Fibroblast of upper back skin (primary cell): ENCODE results near the gene SNN.
A peak's percentile ranks its signal among the peaks of the same experiment; 100 is the strongest.

Experiments used
- DNase-seq: peaks from one replicate; pipeline ENCODE4 v3.0.0-alpha.2; 2013

Gene SNN

DNA sequence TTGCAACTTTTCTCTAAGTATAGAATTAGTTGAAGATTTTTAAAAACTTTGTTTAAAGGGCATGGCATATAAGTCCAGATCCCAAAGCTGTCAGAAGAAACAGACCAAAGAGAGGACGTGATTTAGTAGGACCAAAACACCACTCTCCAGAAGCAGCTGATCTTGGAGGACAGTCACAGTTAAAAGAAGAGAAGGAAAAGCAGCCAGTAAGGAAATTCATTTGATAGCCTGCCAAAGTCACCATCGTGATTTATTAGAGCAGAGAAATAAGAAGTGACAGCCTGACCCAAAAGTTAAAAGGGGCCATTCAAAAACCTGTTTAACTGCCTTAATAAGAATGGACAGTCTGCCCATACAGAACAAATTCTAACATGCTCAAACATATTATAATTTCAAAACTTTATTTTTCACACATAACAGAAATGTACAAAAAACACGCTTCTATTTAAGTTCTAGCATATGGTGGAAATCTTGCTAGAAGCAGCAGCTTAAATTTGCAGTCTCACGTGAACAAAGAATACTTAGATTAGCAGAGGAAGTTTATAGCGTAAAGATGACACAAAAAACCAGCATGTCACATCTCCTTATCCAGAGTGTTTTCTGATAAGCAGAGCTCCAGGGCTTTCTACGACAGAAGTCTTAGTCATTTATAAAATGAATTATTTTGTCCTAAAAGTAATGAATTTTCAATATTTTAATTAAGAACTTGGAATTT, 37.2 kb downstream of the SNN start:
- no peak for DNase-seq

DNA sequence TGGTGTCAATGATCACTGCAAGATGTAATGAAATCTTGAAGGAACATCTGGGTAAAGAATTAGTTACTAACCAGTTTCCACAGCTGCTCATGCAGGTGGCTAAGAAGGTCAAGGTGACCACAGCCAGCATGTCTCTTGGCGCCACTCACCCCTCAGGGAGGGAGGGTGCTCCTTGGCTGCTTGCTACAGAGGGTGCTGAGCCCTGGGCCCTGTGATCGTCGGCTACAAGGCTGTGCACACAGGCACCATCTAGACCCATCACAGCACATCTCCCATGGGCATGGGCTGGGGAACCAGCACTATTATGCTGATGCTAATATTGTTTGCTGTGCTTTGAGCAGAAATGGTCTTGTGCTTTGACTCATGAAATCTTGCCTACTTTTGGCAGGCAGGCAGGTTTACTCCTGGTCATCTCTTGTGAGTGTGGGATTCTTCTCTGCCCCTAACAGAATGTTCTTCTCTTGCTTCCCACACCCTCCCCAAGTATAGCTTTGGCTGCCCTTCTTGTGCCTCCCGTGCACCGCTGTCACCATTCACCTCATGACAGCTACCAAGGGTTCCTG, 38.0 kb downstream of the SNN start:
- no peak for DNase-seq

DNA sequence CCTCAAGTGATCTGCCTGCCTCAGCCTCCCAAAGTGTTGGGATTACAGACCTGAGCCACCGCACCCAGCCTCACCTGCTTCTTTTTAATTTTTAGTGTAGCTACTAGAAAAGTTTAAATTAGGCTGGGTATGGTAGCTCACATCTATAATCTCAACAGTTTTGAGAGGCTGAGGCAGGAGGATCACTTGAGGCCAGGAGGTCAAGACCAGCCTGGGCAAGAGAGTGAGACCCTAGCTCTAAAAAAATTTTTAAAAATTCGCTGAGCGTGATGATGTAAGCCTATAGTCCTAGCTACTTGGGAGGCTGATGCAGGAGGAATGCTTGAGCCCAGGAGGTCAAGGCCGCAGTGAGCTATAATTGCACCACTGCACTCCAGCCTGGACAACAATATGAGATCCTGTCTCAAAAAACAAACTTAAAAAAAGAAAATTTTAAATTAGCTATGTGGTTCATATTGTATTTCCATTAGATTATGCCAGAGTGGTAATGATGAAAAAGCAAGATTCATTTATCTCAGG, 39.5 kb downstream of the SNN start:
- no peak for DNase-seq

DNA sequence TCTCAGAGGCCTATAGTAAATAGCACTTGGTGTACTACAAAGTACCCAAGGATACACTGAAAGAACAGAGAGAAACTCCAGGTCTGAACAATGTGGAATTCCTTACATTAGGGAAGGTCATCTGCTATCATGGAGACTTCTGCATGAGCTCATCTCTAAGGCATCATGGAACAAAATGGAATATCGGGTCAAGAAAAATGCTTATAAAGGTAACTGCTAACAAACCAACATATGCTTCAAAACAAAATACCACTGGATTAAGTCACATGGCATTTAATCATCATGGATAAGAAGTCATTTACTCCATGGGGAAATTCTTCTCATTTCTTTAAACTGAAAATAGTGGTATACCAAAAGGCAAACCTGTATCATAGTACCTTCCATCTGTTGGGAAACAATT, 40.2 kb downstream of the SNN start:
- peak; percentile 37 for DNase-seq

DNA sequence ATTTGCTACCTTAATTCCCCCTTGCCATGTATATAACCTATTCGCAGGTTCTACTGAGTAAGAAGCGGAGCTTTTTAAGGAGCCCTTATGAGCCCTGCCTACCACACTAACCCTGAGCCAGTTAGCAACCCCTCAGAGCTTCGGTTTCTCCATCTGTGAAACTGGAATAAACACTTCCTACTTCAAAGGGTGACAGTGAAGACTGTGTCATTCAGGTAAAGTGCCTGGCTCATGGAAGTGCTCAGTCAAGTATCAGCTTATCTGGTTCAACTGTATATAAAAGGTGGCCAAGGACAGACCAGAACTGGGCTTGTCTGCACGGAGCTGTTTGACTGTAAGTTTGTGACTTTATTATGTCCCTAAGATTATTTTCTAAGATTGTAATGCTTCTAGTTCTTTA, 43.4 kb downstream of the SNN start:
- DNase-seq = no peak

DNA sequence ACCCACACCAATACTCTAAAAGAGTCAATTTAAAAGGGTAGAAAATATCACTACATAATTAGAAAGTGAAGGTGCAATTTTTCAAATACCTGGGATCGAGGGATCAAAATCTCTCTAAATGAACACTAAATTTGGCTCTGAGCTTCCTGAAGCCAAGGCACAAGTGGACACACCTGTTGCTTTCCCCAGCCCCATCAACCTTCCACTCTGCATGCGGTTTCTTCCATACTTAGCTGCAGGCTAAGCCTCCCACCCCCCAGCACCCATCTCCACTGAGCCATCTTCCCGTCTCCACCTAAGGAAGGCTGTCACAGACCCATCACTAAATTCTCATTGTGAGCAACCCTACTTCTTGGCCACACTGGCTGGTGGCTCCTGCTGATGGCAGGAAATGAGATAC, 43.9 kb downstream of the SNN start:
- DNase-seq = no peak

DNA sequence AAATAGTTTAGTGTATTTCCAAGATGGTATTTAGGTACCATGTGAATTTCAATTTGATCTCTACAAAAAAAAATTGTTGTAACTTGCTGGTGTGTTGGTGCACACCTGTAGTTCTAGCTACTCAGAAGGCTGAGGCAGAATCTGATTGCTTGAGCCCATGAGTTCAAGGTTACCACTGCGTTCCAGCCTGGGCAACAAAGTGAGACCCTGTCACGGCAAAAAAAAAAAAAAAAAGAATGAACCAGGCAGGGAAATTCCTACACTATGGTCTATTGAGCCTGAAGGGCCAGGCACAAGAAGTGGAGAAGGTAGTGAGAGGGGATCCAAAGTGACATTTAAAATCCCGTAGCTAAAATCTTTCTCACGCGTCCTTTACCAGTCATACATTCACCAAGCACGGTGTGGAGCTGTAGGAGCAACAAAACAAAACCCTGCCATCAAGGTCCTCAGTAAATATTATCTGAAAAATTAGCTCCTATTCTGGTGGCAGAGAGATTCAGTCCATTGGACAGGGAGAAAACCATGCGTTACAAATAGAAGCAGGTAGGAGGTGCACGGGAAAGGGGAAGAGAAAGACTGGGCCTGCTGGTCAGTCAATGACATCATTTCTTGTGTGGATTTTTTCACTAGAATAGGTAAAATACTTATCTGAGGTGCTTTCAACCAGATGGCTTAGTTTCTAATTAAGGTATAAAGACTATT, 47.1 kb downstream of the SNN start:
- no peak for DNase-seq

DNA sequence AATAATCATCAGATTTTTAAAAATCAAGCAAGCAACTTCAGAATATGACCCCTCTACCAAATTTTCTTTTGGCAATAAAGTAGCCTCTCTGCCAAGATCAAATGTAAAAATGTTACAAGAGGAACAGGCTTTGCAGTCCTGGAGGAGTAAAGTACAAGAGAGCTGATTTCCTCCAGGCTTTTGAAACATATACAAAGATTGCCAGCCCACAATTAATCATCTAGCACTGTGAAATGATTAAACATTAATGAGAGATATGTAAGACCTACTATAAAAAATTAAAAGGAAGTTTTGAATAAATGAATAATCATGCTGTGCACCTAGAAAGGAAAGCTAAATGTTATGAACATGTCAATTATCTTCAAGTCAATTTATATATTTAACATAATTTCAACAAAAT, 48.1 kb downstream of the SNN start:
- no peak for DNase-seq

DNA sequence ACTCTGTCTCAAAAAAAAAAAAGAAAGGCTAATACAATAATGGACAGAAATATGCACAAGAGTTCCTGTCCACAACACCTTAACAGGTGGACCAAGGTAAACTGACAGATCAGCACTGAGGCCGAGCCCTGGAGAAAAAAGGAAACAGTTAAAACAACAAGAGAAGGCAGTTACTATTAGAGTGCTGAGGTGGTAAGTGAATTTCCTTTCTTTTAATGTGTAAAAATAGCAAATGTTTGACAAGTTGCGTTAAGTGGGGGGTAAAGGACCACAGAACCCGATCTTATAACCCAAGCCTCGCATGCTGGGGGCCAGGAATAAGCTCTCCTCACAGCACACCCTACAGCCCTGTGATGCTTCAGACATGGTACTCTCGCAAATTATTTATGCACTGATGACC, 49.6 kb downstream of the SNN start:
- DNase-seq = no peak

DNA sequence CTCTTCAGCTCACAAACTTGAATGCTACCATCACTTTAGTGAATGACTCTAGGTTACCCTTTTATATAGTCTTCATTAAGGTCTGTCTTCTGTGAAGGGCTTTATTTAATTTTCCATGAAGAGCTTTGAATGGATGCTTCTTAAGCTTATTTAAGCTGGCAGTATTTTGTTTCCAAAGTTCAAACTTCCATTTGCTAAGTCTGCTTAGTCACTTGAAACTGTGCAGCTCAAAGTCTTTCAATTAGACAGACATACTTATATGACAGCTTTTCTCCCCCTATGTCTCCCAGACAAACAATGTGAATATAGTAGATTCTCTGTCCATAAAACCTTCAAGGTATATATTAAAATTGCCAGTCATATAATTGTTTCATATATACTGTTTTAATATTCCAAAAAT, 50.9 kb downstream of the SNN start:
- DNase-seq = no peak

DNA sequence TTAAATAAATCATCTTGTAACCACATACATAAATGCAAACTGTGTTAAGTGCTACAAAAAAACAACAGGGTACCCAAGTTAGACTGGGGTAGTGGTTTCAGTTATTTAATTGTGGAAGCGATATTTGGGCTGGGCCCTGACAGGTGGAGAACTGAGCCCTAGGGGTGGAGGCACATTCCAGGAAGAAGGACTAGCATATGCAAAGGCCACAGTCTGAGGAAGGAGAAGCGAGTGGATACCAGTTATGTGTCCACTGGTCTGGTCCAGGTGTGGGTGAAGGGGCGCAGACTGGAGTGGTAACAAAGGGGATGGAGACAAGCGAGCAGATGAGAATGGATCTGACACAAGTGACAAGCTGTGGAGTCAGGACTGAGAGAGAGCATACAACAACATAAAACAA, 51.5 kb downstream of the SNN start:
- no peak for DNase-seq

DNA sequence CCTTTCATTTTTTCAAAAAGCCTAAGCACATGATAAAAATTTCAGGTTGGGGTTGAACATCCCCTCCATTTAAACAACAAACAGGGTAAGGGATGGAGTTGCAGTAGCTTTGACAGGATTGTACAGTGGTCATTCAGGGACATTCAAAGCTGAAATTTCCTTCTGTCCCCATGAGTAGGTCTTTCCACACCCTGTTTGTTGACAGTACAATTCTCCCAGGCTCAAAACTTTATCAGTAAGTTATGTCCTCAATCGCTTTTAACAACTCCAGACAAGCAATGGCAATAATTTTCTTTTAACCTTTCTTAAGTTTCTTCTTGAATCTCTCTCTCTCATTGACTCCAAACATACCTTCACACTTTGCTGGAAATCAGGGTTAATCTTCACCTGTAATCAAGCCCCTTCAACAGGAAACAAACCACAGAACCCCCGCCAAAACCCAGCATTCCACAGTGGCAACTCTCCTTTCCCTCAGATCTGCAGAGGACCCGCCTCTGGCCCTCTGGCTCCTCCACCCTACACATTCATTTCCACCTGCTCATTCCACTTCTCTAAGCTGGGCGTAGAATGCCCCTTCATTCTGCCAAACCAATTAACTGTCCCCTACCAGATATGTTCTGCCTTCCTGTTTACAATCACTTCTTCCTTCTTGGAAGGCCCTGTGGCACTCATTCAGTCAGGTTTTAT, 53.7 kb downstream of the SNN start:
- no peak for DNase-seq

DNA sequence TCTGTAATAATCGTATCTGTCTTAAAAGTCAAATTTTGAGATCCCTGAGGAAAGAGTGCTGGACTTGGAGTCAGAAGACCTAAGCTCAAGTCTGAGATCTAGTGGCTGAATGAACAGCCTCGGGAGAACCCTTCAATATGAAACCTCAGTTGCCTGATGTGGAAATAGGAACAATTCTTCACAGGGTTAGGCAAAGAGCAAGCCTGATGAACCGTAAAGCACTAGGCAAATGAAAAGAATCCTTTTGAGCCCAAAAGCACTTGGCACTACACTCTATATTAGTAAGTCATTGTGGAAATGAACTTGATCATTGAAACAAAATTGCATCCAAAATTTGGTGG, 54.2 kb downstream of the SNN start:
- no peak for DNase-seq

DNA sequence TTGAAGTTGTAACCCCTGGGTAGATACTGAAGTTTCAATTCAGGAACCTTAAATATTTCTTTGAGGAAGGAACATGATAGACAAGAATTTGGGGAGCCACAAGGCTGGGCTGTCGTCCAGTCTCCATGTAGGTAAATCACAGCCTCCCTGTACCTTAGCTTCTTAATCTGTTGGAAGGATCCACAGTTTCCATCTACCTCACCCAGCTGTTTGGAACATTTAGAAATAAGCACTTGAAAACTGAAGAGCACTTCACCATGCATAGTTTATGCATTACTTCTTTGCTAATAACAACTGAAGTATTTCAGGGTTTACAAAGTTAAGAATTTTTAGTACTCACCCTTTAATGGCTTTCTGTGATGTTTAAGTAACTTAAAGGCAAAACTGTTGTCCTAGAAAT, 57.2 kb downstream of the SNN start:
- no peak for DNase-seq

DNA sequence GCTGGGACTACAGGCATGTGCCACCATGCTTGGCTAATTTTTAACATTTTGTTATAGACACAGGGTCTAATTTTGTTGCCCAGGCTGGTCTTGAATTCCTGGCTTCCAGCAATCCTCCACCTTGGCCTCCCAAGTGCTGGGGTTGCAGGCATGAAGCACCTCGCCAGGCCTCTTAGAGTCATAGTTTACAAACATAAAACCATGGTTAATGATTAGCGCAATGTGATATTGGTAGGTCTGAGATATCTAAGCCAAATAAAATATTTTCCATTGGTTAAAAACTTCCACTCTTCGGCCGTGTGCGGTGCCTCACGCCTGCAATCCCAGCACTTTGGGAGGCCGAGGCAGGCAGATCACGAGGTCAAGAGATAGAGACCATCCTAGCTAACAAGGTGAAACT, 57.8 kb downstream of the SNN start:
- no peak for DNase-seq

DNA sequence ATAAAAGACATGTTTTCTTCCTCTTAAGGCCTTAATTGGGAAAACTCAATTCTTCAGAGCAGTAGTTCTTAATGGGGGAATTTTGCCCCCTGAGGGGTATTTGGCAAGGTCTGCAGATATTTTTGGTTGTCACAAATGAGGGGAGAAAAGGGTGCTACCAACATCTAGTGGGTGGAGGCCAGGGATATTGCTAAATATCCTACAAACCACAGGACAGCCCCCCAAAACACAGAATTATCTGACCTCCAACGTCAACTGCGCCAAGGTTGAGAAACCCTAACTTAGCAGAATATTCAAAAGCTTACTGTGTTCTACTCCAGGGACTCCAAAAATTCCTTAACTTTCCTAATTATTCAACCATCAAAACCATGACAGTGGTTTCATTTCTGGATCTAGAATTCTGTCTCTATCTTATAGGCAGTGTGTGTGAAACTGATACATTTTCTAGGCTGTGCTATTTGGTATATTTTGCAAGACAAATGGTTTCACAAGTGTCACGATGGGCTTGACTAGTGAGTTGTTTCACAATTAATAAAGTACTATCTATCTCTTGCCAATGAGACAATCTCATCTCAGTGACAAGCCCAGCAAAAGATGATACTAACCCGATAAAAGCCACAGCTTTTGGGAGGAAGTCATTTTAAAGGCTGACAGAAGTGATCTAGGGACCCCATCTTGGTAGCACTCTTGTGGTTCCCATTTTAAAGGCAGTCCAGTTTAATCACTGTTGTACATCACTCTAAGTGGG, 59.7 kb downstream of the SNN start:
- DNase-seq = no peak
